ENCODE data around the gene NEDD4L. TPM values are rescaled to one million over a fixed set of nuclear protein-coding genes. Genes with fewer than 3 reads are reported as not detected.

Gene NEDD4L
- total and polyA plus RNA-seq, 3 donors from 2014 or later = 14.3 to 43.1 (median 42.7) TPM

DNA sequence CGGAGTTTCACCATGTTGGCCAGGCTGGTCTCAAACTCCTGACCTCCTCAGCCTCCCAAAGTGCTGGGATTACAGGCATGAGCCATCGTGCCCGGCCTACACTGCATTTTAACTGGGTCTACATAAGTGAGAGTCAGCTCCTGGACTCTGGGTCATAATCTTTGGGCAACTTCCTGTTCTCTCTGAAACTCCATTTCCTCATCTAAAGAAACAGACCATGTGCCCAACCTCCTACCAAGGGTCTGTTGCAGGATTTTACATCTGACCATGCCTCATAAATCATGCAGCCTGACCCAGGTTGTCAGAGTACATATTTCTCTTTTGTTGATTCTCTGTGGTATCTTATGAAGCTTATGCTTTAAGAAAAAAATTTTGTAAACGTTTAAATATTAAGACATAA, 304.5 kb downstream of the NEDD4L start:
- intact Hi-C loops (cut with DNase I; ENCODE audit: low total_unique reads) = no loop called here
- no peak for DNase-seq
- TF ChIP-seq, protein P1, sequence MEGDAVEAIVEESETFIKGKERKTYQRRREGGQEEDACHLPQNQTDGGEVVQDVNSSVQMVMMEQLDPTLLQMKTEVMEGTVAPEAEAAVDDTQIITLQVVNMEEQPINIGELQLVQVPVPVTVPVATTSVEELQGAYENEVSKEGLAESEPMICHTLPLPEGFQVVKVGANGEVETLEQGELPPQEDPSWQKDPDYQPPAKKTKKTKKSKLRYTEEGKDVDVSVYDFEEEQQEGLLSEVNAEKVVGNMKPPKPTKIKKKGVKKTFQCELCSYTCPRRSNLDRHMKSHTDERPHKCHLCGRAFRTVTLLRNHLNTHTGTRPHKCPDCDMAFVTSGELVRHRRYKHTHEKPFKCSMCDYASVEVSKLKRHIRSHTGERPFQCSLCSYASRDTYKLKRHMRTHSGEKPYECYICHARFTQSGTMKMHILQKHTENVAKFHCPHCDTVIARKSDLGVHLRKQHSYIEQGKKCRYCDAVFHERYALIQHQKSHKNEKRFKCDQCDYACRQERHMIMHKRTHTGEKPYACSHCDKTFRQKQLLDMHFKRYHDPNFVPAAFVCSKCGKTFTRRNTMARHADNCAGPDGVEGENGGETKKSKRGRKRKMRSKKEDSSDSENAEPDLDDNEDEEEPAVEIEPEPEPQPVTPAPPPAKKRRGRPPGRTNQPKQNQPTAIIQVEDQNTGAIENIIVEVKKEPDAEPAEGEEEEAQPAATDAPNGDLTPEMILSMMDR (IDR thresholded peaks at IDR 0.05) = no peak
- no peak for TF ChIP-seq POLR2A (IDR thresholded peaks at IDR 0.05)
- no peaks in the 10 kb centered on the region for H3K27me3 ChIP-seq
- H3K36me3 ChIP-seq (ENCODE audit: low read depth, missing control alignments) = no peaks in the 10 kb centered on the region
- no peak overlapping the region for H3K27ac ChIP-seq
- 81 to 88% methylated on average over 4 of the region's 4 CpGs for WGBS, 2 donors
- H3K9me3 ChIP-seq = no peaks in the 10 kb centered on the region
- no peak overlapping the region for H3K4me3 ChIP-seq
- no peaks in the 10 kb centered on the region for H3K4me1 ChIP-seq

DNA sequence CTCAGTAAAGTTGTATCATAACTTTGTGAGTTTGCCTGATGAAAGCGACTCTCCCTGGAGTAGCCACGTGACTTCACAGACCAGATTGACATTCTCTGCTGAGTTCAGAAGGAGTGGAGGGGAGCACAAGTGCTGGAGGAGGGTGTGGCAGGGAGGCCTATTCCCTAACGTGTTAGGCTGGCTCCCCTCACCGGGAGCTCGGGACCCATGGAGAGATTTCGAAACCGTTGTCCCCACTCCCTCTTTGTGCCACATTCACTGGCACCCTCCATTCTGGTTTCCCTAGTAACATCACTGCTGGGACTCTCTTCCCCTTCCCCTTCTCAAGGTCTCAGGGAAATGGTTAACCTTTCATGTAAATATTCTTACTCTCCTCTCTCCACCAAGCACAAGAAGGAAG, 304.9 kb downstream of the NEDD4L start:
- H3K4me3 ChIP-seq = no peak overlapping the region
- no peaks in the 10 kb centered on the region for H3K4me1 ChIP-seq
- H3K27ac ChIP-seq = no peak overlapping the region
- no peaks in the 10 kb centered on the region for H3K36me3 ChIP-seq (ENCODE audit: low read depth, missing control alignments)
- intact Hi-C loops (cut with DNase I; ENCODE audit: low total_unique reads) = no loop called here
- TF ChIP-seq POLR2A (IDR thresholded peaks at IDR 0.05) = no peak
- TF ChIP-seq, protein P1 (IDR thresholded peaks at IDR 0.05) = no peak
- 79 to 86% methylated on average over 7 of the region's 7 CpGs for WGBS, 2 donors
- H3K9me3 ChIP-seq = no peaks in the 10 kb centered on the region
- H3K27me3 ChIP-seq = no peaks in the 10 kb centered on the region
- DNase-seq = no peak

DNA sequence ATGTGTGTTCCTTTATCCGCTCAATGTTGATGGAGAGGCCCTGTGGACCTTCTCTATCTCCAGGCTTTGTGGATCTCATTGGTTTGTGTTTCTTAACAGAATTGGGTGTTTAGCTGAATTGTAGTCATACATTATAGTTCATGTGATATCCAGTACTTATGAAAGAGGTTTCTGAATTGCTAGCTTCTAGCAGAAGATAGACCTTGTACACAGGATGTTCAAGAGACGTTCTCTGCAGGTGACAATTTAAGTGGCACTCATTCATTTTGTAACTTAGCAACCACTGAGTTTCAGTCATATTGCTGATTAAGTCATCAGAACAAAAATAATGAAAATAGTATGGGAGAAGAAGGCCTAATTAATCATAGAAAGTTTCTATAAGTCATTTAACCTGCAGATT, 305.6 kb downstream of the NEDD4L start:
- intact Hi-C loops (cut with DNase I; ENCODE audit: low total_unique reads) = no loop called here
- H3K9me3 ChIP-seq = no peaks in the 10 kb centered on the region
- WGBS, 2 donors = 89 to 97% methylated on average over 2 of the region's 2 CpGs

DNA sequence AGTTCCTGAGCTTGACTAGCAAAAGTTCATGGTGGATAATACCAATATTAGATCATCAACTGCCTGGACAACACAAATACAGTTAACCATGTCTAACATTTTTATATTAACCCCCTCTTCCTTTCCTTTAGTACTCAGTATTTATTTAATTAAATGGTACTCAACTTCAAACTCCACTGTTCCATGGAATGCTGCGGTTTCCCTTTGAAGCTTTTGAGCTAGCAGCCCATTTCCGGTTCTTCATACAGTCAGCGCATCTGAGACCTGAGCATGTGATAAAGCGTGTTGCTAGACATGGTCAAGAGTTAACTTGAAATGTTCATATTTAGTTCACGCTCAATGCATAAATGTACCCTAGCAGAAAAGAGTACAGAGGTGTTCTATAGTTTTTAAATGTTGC, 306.5 kb downstream of the NEDD4L start:
- H3K4me1 ChIP-seq = no peaks in the 10 kb centered on the region
- H3K27me3 ChIP-seq = no peaks in the 10 kb centered on the region
- no peaks in the 10 kb centered on the region for H3K9me3 ChIP-seq
- 94 to 97% methylated on average over 5 of the region's 5 CpGs for WGBS, 2 donors
- no peak overlapping the region for H3K27ac ChIP-seq
- DNase-seq = no peak
- intact Hi-C loops (cut with DNase I; ENCODE audit: low total_unique reads) = no loop called here
- no peaks in the 10 kb centered on the region for H3K36me3 ChIP-seq (ENCODE audit: low read depth, missing control alignments)
- TF ChIP-seq, protein P1 (IDR thresholded peaks at IDR 0.05) = no peak
- TF ChIP-seq POLR2A (IDR thresholded peaks at IDR 0.05) = no peak
- H3K4me3 ChIP-seq = no peak overlapping the region

More for the DNA sequence above, 305.6 kb downstream of the NEDD4L start:
- DNase-seq = no peak
- Histone ChIP-seq H3K4me3 (no peak overlapping the region), H3K4me1 (no peaks in the 10 kb centered on the region), H3K36me3 (ENCODE audit: low read depth, missing control alignments) (no peaks in the 10 kb centered on the region), H3K27me3 (no peaks in the 10 kb centered on the region), H3K27ac (no peak overlapping the region)
- TF ChIP-seq POLR2A (IDR thresholded peaks at IDR 0.05) = no peak
- TF ChIP-seq, protein P1 (IDR thresholded peaks at IDR 0.05) = no peak

DNA sequence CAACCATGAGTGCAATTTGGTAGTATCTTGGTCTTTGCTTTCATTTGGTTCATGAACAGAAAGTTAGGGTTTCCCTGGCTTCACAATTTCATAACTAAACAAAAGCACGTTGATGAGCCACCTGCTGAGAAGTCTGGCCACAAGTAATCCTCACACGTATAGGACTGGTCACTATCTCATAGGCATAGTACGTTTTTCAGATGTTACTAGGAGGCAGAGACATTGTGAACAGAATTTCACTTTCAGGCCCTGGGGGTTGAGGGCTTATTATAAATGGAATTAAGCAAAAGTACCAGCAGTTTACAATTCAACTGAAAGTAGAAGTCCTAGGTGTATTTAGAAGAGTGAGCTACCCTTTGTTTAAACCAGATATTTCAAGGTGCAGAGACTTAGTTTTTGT, 307.8 kb downstream of the NEDD4L start:
- intact Hi-C loops (cut with DNase I; ENCODE audit: low total_unique reads) = no loop called here

More for the DNA sequence above, 307.8 kb downstream of the NEDD4L start:
- Histone ChIP-seq H3K4me3 (no peak overlapping the region), H3K36me3 (ENCODE audit: low read depth, missing control alignments) (no peaks in the 10 kb centered on the region), H3K4me1 (no peaks in the 10 kb centered on the region), H3K27ac (no peak overlapping the region), H3K9me3 (no peaks in the 10 kb centered on the region), H3K27me3 (no peaks in the 10 kb centered on the region)
- TF ChIP-seq POLR2A (IDR thresholded peaks at IDR 0.05) = no peak
- TF ChIP-seq, protein P1 (IDR thresholded peaks at IDR 0.05) = no peak
- no peak for DNase-seq
- WGBS, 2 donors = 87 to 90% methylated on average over 3 of the region's 3 CpGs

Measured in testis (tissue), 3 donors.